ENCODE results near the gene ABCC6. TPM values are rescaled to one million over a fixed set of nuclear protein-coding genes. Genes with fewer than 3 reads are reported as not detected.

ABCC6 gene
- total RNA-seq, 2 experiments from 2014 or later, result not detected

DNA sequence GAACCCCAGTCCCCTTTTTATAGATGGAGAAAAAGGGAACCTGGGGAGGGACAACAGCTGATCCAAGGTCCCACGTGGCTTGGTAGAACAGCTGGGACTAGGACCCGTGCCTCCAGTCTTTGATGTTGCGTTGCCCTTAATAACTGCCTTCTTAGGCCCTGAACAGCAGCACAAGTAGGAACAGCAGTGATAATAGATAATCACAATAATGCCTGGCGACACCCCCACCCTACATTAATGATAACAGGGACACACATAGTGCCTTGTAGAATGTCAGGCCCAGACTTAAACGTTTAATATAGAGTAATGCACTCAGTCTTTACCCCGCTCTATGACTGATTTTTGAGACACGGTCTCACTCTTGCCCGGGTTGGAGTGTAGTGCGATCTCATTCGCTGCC, 96.4 kb downstream of the ABCC6 start:
- intact Hi-C loops (cut with micrococcal nuclease; ENCODE audit: unreplicated experiment), result loop anchor here (1.0 to 10.0 kb wide), 7 partner anchors 30 to 361 kb away; partner anchors contain the start of gene ABCC1
- H3K4me1 ChIP-seq (ENCODE audit: insufficient read depth, low read length, poor library complexity, severe bottlenecking), result peaks cover 15% of the 10 kb centered on the region
- H3K27ac ChIP-seq (ENCODE audit: low read depth, low read length, poor library complexity, severe bottlenecking), result peak overlapping the region; percentile 32
- BruUV-seq (replicated peaks), result TSS peak; percentile 24
- TF ChIP-seq, protein P1, sequence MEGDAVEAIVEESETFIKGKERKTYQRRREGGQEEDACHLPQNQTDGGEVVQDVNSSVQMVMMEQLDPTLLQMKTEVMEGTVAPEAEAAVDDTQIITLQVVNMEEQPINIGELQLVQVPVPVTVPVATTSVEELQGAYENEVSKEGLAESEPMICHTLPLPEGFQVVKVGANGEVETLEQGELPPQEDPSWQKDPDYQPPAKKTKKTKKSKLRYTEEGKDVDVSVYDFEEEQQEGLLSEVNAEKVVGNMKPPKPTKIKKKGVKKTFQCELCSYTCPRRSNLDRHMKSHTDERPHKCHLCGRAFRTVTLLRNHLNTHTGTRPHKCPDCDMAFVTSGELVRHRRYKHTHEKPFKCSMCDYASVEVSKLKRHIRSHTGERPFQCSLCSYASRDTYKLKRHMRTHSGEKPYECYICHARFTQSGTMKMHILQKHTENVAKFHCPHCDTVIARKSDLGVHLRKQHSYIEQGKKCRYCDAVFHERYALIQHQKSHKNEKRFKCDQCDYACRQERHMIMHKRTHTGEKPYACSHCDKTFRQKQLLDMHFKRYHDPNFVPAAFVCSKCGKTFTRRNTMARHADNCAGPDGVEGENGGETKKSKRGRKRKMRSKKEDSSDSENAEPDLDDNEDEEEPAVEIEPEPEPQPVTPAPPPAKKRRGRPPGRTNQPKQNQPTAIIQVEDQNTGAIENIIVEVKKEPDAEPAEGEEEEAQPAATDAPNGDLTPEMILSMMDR (conservative IDR thresholded peaks at IDR 0.05; ENCODE audit: low read length), result no peak
- H3K36me3 ChIP-seq (ENCODE audit: insufficient read depth, low read length), result peaks cover 97% of the 10 kb centered on the region
- H3K9me2 ChIP-seq (ENCODE audit: insufficient read depth, low read length), result no peaks in the 10 kb centered on the region
- no peaks in the 10 kb centered on the region for H4K20me1 ChIP-seq (ENCODE audit: insufficient read depth, low read length)
- H3K9me3 ChIP-seq (ENCODE audit: low read length), result peaks cover 8% of the 10 kb centered on the region; the same call in 1 of the 2 replicates
- CTCF ChIA-PET (ENCODE audit: unreplicated experiment), result no interaction called here
- H3K4me2 ChIP-seq (ENCODE audit: low read length), result no peak overlapping the region
- POLR2A ChIA-PET, result no interaction called here
- no peak for DNase-seq (ENCODE audit: low spot score)
- no peak overlapping the region for H2AFZ ChIP-seq (ENCODE audit: low read length)
- no peak overlapping the region for H3K4me3 ChIP-seq (ENCODE audit: low read depth, low read length, poor library complexity, severe bottlenecking)
- H3K79me2 ChIP-seq (ENCODE audit: insufficient read depth, low read depth, low read length), result no peaks in the 10 kb centered on the region

DNA sequence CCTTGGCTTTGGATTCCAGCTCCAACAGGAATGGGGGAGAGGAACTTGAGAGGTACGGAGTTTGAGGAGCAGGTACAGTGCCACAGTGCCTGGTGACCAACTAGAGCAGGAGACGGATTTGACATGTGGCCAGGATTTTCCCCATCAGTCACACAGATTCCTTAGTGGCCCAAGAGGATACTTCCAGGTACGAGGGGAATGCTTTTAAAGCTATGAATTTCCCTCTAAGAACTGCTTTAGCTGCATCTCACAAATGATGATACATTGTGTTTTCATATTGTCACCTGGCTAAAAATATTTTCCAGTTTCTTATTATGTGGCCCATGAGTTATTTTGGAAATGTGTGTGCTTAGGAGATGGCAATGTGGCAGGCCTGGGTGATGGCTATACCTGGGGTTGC, 98.3 kb downstream of the ABCC6 start:
- no peak for DNase-seq (ENCODE audit: low spot score)
- Histone ChIP-seq H3K4me2 (ENCODE audit: low read length) (no peak overlapping the region), H3K9me3 (ENCODE audit: low read length) (peaks cover 8% of the 10 kb centered on the region; the same call in 1 of the 2 replicates), H3K4me1 (ENCODE audit: insufficient read depth, low read length, poor library complexity, severe bottlenecking) (peaks cover 15% of the 10 kb centered on the region), H3K27ac (ENCODE audit: low read depth, low read length, poor library complexity, severe bottlenecking) (no peak overlapping the region), H3K79me2 (ENCODE audit: insufficient read depth, low read depth, low read length) (no peaks in the 10 kb centered on the region), H3K9me2 (ENCODE audit: insufficient read depth, low read length) (no peaks in the 10 kb centered on the region), H4K20me1 (ENCODE audit: insufficient read depth, low read length) (no peaks in the 10 kb centered on the region), H2AFZ (ENCODE audit: low read length) (no peak overlapping the region), H3K36me3 (ENCODE audit: insufficient read depth, low read length) (peaks cover 100% of the 10 kb centered on the region), H3K4me3 (ENCODE audit: low read depth, low read length, poor library complexity, severe bottlenecking) (no peak overlapping the region)
- no TSS peak for BruUV-seq (replicated peaks)
- ChIA-PET POLR2A (interaction anchor here (0.8 kb wide), 1 partner anchor 18 kb away, joined by 3 read pairs; no protein-coding TSS in a partner anchor), CTCF (ENCODE audit: unreplicated experiment) (interaction anchor here (0.8 kb wide), 1 partner anchor 63 kb away, joined by 3 read pairs; no protein-coding TSS in a partner anchor)
- intact Hi-C loops (cut with micrococcal nuclease; ENCODE audit: unreplicated experiment), result loop anchor here (10.0 kb wide), 1 partner anchor 180 kb away; the partner anchor contains the start of gene ABCC1
- TF ChIP-seq, protein P1 (conservative IDR thresholded peaks at IDR 0.05; ENCODE audit: low read length), result no peak
- TF ChIP-seq EZH2phosphoT487 (IDR thresholded peaks at IDR 0.05; ENCODE audit: borderline replicate concordance, low read depth, low read length), result no peak

DNA sequence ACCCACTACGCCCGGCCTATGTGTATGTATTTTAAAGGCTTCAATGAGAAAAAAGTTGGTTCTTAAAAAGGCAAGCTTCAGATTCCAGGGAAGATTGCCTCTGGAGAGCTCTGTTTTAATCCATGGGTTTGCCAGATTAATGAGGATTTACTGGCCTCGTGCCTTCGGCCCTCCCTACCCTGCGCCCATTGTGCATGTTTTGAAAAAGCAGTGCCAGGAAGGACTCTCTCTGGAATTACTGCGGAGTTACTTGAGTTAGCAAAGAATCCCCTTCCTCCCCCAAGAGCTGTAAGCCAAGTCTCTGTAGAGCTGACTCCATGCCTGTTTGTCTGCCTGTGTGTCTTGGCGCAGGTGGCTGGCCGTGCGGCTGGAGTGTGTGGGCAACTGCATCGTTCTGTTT, 98.9 kb downstream of the ABCC6 start:
- BruUV-seq (replicated peaks), result no TSS peak
- no peak for DNase-seq (ENCODE audit: low spot score)
- Histone ChIP-seq H3K9me3 (ENCODE audit: low read length) (peaks cover 8% of the 10 kb centered on the region; the same call in 1 of the 2 replicates), H3K4me1 (ENCODE audit: insufficient read depth, low read length, poor library complexity, severe bottlenecking) (peaks cover 21% of the 10 kb centered on the region), H3K9me2 (ENCODE audit: insufficient read depth, low read length) (no peaks in the 10 kb centered on the region), H3K4me3 (ENCODE audit: low read depth, low read length, poor library complexity, severe bottlenecking) (no peak overlapping the region), H3K79me2 (ENCODE audit: insufficient read depth, low read depth, low read length) (no peaks in the 10 kb centered on the region), H4K20me1 (ENCODE audit: insufficient read depth, low read length) (no peaks in the 10 kb centered on the region), H3K27ac (ENCODE audit: low read depth, low read length, poor library complexity, severe bottlenecking) (no peak overlapping the region), H3K36me3 (ENCODE audit: insufficient read depth, low read length) (peaks cover 100% of the 10 kb centered on the region), H2AFZ (ENCODE audit: low read length) (no peak overlapping the region), H3K4me2 (ENCODE audit: low read length) (no peak overlapping the region)
- CTCF ChIA-PET (ENCODE audit: unreplicated experiment), result interaction anchor here (0.8 kb wide), 1 partner anchor 62 kb away, joined by 3 read pairs; no protein-coding TSS in a partner anchor
- intact Hi-C loops (cut with micrococcal nuclease; ENCODE audit: unreplicated experiment), result loop anchor here (10.0 kb wide), 1 partner anchor 180 kb away; the partner anchor contains the start of gene ABCC1
- TF ChIP-seq EZH2phosphoT487 (IDR thresholded peaks at IDR 0.05; ENCODE audit: borderline replicate concordance, low read depth, low read length), result no peak
- TF ChIP-seq, protein P1 (conservative IDR thresholded peaks at IDR 0.05; ENCODE audit: low read length), result no peak
- POLR2A ChIA-PET, result interaction anchor here (0.8 kb wide), 1 partner anchor 17 kb away, joined by 3 read pairs; no protein-coding TSS in a partner anchor
